GM12891 (cell line): ENCODE results near the gene LRP5.

Experiments used
- DNase-seq: peaks from one replicate; pipeline ENCODE4 v3.0.0; 2011; ENCODE audit warnings: low spot score; ENCODE audit not compliant: insufficient read length
- FAIRE-seq: peaks from 2 replicates; lab custom pipeline; 2011; peaks lifted over from hg19 to GRCh38; lab: Jason Lieb, UNC
- PAX5 ChIP-seq: IDR thresholded peaks from 2 replicates; pipeline ENCODE4 v1.6.1; 2011; ENCODE audit warnings: low read length, moderate library complexity, mild to moderate bottlenecking; ENCODE audit not compliant: insufficient read depth, severe bottlenecking
- POLR2A ChIP-seq: IDR thresholded peaks from 2 replicates; pipeline ENCODE4 v1.6.1; 2011; ENCODE audit warnings: low read depth, low read length, control low read depth
- POLR2AphosphoS5 ChIP-seq: IDR thresholded peaks from 2 replicates; pipeline ENCODE4 v1.6.1; 2011; ENCODE audit warnings: low read depth, low read length, control low read depth
- POU2F2 ChIP-seq: IDR thresholded peaks from 2 replicates; pipeline ENCODE4 v1.6.1; 2011; ENCODE audit warnings: low read depth, mild to moderate bottlenecking, control low read depth, low read length, moderate library complexity
- SPI1 ChIP-seq: IDR thresholded peaks from 2 replicates; pipeline ENCODE4 v1.6.1; 2011; ENCODE audit warnings: low read depth, low read length, control low read depth
- TAF1 ChIP-seq: IDR thresholded peaks from 2 replicates; pipeline ENCODE4 v1.6.1; 2011; ENCODE audit warnings: low read depth, low read length, control low read depth

LRP5 gene

DNA sequence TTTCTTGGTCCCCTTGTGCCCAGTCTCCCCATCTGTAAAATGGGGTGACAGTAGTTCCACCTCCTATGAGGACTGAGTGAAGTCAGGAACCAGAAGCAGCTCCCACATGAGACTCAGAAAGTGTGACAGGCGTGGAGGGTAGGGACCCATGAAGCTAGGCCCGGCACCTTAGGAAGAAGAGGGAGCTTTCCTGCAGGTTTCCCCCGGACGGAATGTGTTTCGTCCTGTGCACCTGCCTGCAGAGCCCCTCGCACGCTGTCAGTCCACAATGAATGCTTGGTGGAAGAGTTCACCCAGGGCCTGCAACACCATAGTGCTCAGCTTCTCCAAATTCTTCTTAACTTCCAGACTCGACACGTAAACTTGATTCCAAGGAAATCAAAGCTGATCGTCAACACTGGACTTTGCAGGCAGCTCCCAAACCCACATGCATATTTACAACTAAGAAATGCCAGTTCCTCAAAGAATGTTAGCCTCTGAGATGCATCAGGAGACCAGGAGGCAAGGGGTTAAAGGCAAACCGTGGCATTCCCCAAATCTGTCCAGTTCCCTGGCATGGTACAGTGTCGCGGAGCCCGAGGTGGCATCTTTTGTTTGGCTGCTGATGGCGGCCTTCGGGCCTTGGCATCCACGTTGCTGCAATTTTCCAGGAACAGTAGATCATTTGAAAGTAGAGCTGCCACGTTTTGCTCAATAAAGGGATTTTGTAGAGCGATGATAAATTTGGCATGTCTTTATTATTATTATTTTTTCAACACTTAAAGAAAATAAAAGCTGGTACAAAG lies 15.4 kb downstream of the LRP5 start:
- FAIRE-seq = no peak
- TF ChIP-seq POLR2A (no peak), PAX5 (no peak), POU2F2 (no peak), TAF1 (no peak), POLR2AphosphoS5 (no peak), SPI1 (no peak)
- no peak for DNase-seq

- TF ChIP-seq SPI1 (no peak), PAX5 (no peak), POU2F2 (no peak), TAF1 (no peak), POLR2A (no peak), POLR2AphosphoS5 (no peak)
- DNase-seq (no peak), FAIRE-seq (no peak)
Observed at GRCh38 chr11:68328374-68329091, 16.1 kb downstream of the LRP5 start.

DNA sequence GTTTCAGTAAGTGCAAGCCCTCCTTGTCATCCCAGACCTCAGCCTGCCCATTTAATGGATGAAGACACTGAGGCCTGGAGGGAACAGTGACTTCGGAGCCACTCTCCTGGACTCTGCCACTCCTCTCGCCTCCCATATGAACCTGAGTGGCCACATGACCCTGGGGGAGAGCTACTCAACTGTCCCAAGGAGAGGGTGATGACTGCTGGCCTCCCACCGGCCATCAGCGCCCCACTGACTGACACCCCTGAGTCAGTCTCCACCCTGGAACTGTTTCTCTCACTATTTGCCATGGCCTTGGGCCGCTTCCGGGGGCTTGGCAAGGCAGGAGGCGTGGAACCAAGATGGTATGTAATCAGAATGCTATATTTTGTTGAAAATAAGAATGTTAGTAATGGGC lies 17.1 kb downstream of the LRP5 start:
- no peak for DNase-seq
- TF ChIP-seq POLR2A (no peak), SPI1 (no peak), PAX5 (no peak), TAF1 (no peak), POU2F2 (no peak), POLR2AphosphoS5 (no peak)
- FAIRE-seq = no peak

- no peak for FAIRE-seq
- DNase-seq = no peak
- TF ChIP-seq TAF1 (no peak), PAX5 (no peak), POU2F2 (no peak), POLR2A (no peak)
Observed at GRCh38 chr11:68329978-68330699, 17.7 kb downstream of the LRP5 start.

DNA sequence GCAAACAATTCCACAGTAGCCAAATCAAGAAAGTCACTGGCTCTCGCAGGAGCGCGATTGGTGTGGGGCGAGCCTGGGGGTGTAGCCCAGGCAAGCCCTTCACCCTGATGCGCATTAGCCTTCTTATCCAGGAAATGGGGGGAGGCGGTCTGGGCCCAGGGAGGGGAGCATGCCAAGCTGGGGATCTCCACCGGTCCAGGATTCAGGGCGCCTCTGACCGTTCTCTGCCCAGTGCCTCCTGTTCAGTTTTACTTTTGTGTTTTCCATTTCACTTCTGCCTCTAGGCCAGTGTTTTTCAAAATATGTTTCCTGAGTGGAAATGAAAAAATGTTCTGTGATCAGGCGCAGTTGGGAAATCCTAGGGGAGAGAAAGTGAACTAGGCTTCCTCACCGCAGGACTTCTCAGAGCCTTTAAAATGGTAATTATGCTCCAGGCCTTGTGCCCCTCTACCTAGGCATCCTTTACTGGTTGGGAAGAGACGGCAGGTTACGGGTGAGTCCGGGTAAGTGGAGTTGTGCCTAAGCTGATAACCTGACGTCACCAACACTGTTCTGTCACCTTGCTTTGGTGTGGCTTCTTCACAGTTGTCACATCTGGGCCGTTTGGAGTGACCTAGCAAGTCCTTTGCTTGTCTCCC lies 18.4 kb downstream of the LRP5 start:
- FAIRE-seq (no peak), DNase-seq (no peak)
- TF ChIP-seq PAX5 = no peak

DNA sequence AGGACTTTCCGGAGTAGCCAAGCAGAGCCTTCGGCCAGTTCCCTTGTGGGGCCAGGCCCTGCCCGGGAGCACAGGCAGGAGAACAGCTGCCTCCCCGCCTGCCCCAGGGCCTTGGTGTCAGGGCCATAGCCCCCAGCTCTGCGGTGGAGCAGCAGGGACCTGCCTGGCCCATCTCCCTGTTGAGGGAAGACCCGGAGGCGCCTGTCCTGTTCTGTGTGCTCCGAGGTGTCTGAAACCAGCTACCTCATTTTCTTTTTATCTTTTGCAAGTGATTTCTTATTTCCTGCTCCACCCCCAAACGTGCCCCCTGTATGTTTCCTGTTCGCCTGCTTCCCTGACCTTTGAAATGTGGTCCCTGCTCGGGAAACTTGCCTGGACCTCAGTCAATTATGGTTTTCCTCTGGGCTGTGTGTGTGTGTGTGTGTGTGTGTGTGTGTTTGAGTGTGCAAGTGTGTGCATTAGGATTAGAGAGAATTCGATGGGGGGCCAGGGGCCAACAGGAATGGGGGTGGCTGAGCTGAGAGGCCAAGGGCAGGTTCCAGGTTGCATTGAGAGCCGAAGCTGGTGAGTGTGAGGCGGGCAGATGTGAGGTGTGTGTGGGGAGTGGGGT lies 19.1 kb downstream of the LRP5 start:
- no peak for DNase-seq
- FAIRE-seq = no peak
- TF ChIP-seq POLR2AphosphoS5 (no peak), SPI1 (no peak), PAX5 (no peak), POLR2A (no peak), POU2F2 (no peak), TAF1 (no peak)

- DNase-seq = no peak
- TF ChIP-seq PAX5 (no peak), TAF1 (no peak), POLR2AphosphoS5 (no peak), SPI1 (no peak), POU2F2 (no peak)
- FAIRE-seq = no peak
Observed at GRCh38 chr11:68332186-68332585, 19.8 kb downstream of the LRP5 start.

GRCh38 chr11:68333173-68333572 lies 20.8 kb downstream of the LRP5 start:
- TF ChIP-seq POLR2AphosphoS5 (no peak), POU2F2 (no peak), POLR2A (no peak), TAF1 (no peak), PAX5 (no peak), SPI1 (no peak)
- no peak for FAIRE-seq
- no peak for DNase-seq

DNA sequence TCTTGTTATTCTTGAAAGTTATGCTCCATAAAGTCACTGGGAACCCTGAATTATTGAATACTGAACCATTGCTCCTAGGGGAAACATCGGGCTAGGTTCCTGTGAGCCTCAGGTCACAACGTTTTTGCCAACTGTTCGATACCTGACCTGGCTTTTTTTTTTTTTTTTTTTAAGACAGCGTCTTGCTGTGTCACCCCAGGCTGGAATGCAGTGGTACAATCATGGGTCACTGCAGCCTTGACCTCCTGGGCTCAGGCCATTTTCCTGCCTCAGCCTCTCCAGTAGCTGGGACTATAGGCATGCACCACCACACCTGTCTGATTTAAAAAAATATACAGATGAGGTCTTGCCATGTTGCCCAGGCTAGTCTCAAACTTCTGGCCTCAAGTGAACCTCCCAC lies 22.5 kb downstream of the LRP5 start:
- TF ChIP-seq PAX5 = no peak
- no peak for TF ChIP-seq TAF1
- TF ChIP-seq POLR2A = no peak
- TF ChIP-seq POLR2AphosphoS5 = no peak
- no peak for TF ChIP-seq POU2F2
- no peak for TF ChIP-seq SPI1
- DNase-seq = no peak
- FAIRE-seq = no peak
